CD14-positive monocyte (primary cell): ENCODE measurements around the gene FGD3. TPM values are rescaled to one million over a fixed set of nuclear protein-coding genes. Genes with fewer than 3 reads are reported as not detected.

Experiments
- DNase-seq, 3 donors: peaks; one replicate each; pipeline ENCODE4 v3.0.0-alpha.2; 2011 to 2022
- H2AFZ ChIP-seq: 2 replicates; pipeline ENCODE4 v1.6.0; 2012; ENCODE audit warnings: mild to moderate bottlenecking, low read depth, low read length, inconsistent platforms; ENCODE audit not compliant: insufficient read depth, poor library complexity, severe bottlenecking
- H3K27ac ChIP-seq, 2 donors: 1 replicate in 1 of 2; 2 replicates in 1 of 2; pipeline ENCODE4 v1.5.1; 2012 to 2013; ENCODE audit warnings: low read length in 2 of 2, control low read depth in 1 of 2, inconsistent platforms in 1 of 2, low read depth in 1 of 2, mild to moderate bottlenecking in 1 of 2
- H3K27me3 ChIP-seq, 2 donors: one replicate each; pipeline versions ENCODE4 v1.6.0 to v1.6.1; 2011 to 2013; ENCODE audit warnings: low read length in 2 of 2; ENCODE audit not compliant: control insufficient read depth in 2 of 2, insufficient read depth in 2 of 2
- H3K36me3 ChIP-seq, 2 donors: replicated peaks in 1 of 2; 1 replicate in 1 of 2; 2 replicates in 1 of 2; pipeline versions ENCODE4 v1.5.1 to v1.6.1; 2012 to 2013; ENCODE audit warnings: low read length in 2 of 2, control low read depth in 1 of 2, inconsistent platforms in 1 of 2, mild to moderate bottlenecking in 1 of 2; ENCODE audit not compliant: insufficient read depth in 2 of 2, control insufficient read depth in 1 of 2
- H3K4me1 ChIP-seq, 2 donors: 1 replicate in 1 of 2; 2 replicates in 1 of 2; pipeline versions ENCODE4 v1.5.1 to v1.6.1; 2012 to 2013; ENCODE audit warnings: low read length in 2 of 2, control low read depth in 1 of 2, inconsistent platforms in 1 of 2, mild to moderate bottlenecking in 1 of 2, moderate library complexity in 1 of 2; ENCODE audit not compliant: insufficient read depth in 2 of 2, control insufficient read depth in 1 of 2
- H3K4me2 ChIP-seq: replicated peaks from 2 replicates; pipeline ENCODE3; 2012; ENCODE audit warnings: low read length, moderate library complexity, mild to moderate bottlenecking; ENCODE audit not compliant: poor library complexity, severe bottlenecking; ENCODE audit errors: extremely low read depth
- H3K4me3 ChIP-seq, 3 experiments: fragments of 200-600 bp in 1 of 3; sonication (generic) in 1 of 3; replicated peaks in 1 of 3; 1 replicate in 2 of 3; 2 replicates in 1 of 3; pipeline ENCODE4 v1.5.1; 2011 to 2013; ENCODE audit warnings: low read length in 3 of 3, mild to moderate bottlenecking in 3 of 3, control low read depth in 2 of 3, low read depth in 2 of 3, inconsistent platforms in 1 of 3, moderate library complexity in 1 of 3
- H3K79me2 ChIP-seq: 2 replicates; pipeline ENCODE4 v1.6.0; 2012; ENCODE audit warnings: mild to moderate bottlenecking, control low read depth, inconsistent platforms, low read length, moderate library complexity; ENCODE audit not compliant: insufficient read depth
- H3K9ac ChIP-seq: 2 replicates; pipeline ENCODE4 v1.6.0; 2017; ENCODE audit warnings: low read length, mild to moderate bottlenecking; ENCODE audit not compliant: insufficient read depth, poor library complexity, severe bottlenecking
- H3K9me3 ChIP-seq, 2 donors: replicated peaks in 1 of 2; 1 replicate in 1 of 2; 2 replicates in 1 of 2; pipeline versions ENCODE4 v1.5.1 to v1.6.1; 2012 to 2013; ENCODE audit warnings: low read length in 2 of 2, control low read depth in 1 of 2; ENCODE audit not compliant: control insufficient read depth in 1 of 2, insufficient read depth in 1 of 2
- H4K20me1 ChIP-seq: 2 replicates; pipeline ENCODE4 v1.6.0; 2012; ENCODE audit warnings: mild to moderate bottlenecking, low read length, control low read depth, moderate library complexity; ENCODE audit not compliant: insufficient read depth
- H3K27ac Mint-ChIP-seq, 7 donors: one replicate each; pipeline ENCODE4 v1.8.0; 2020; ENCODE audit warnings: mild to moderate bottlenecking in 7 of 7, mixed read lengths in 7 of 7, moderate library complexity in 6 of 7, inconsistent platforms in 2 of 7
- H3K27me3 Mint-ChIP-seq, 3 donors: one replicate each; pipeline ENCODE4 v1.8.0; 2021 to 2022; ENCODE audit warnings: low read depth in 3 of 3, mild to moderate bottlenecking in 3 of 3, mixed read lengths in 3 of 3, moderate library complexity in 3 of 3, inconsistent platforms in 1 of 3
- H3K36me3 Mint-ChIP-seq, 2 donors: one replicate each; pipeline ENCODE4 v1.8.0; 2020; ENCODE audit warnings: mixed read lengths in 2 of 2, inconsistent platforms in 1 of 2, mild to moderate bottlenecking in 1 of 2
- H3K4me1 Mint-ChIP-seq: one replicate; pipeline ENCODE4 v1.8.0; 2020; ENCODE audit warnings: mild to moderate bottlenecking, mixed read lengths
- H3K4me3 Mint-ChIP-seq, 2 donors: one replicate each; pipeline ENCODE4 v1.8.0; 2020; ENCODE audit warnings: mild to moderate bottlenecking in 2 of 2, mixed read lengths in 2 of 2, moderate library complexity in 1 of 2
- H3K9me3 Mint-ChIP-seq, 7 donors: one replicate each; pipeline ENCODE4 v1.8.0; 2020 to 2022; ENCODE audit warnings: mixed read lengths in 7 of 7, mild to moderate bottlenecking in 6 of 7, moderate library complexity in 6 of 7, inconsistent platforms in 2 of 7
- CTCF ChIP-seq: fragments of 200-600 bp; IDR thresholded peaks from one replicate; pipeline ENCODE4 v1.8.0; 2022; ENCODE audit warnings: antibody characterized with exemption, mild to moderate bottlenecking
- WGBS: methylation state at CpG from one replicate; pipeline ENCODE4 v1.1.5; 2013; ENCODE audit warnings: missing lambda C conversion rate; ENCODE audit not compliant: insufficient coverage; 5-methylcytosine and 5-hydroxymethylcytosine counted together
- intact Hi-C, 2 donors: fragments of 100-400 bp; cut with micrococcal nuclease; formaldehyde crosslinking; loops; one replicate each; pipeline versions ENCODE4 v1.15.0 to v1.15.1; 2023
- polyA plus RNA-seq, 3 donors: library from polyadenylated mRNA; depleted of rRNA in 1 of 3; unstranded in 2 of 3; stranded (reverse) in 1 of 3; fragments of 300-500 nt in 2 of 3; fragments of >200 nt in 1 of 3; fragmentation: Illumina TruSeq in 2 of 3; gene quantifications; 1 replicate in 2 of 3; 2 replicates in 1 of 3; pipeline ENCODE4 v1.2.3, GENCODE V29; 2012 to 2021

The FGD3 gene
- polyA plus RNA-seq, 3 donors = 32.4 to 120 (median 56.2) TPM

- TF ChIP-seq CTCF = no peak
- peaks cover 65% of the 10 kb centered on the region for H4K20me1 ChIP-seq
- Mint-ChIP-seq H3K4me1 (peaks cover 51% of the 10 kb centered on the region), H3K27me3 (peaks cover 0 to 1% (median 0%) of the 10 kb centered on the region in 3 donors), H3K36me3 (peaks cover 78 to 94% of the 10 kb centered on the region in 2 donors), H3K4me3 (no peak overlapping the region), H3K27ac (peak overlapping the region; percentile 44 to 87 (median 73)), H3K9me3 (no peaks in the 10 kb centered on the region)
- WGBS = 97% methylated on average over 22 of the region's 23 CpGs
- no peak overlapping the region for H3K4me3 ChIP-seq
- peaks cover 39% of the 10 kb centered on the region for H3K79me2 ChIP-seq
- H3K36me3 ChIP-seq = peaks cover 85 to 94% of the 10 kb centered on the region in 2 donors
- H3K9ac ChIP-seq = no peak overlapping the region
- H3K27me3 ChIP-seq = no peaks in the 10 kb centered on the region
- intact Hi-C loops = no loop called here
- H3K27ac ChIP-seq = peak overlapping the region; percentile 8 to 53
- H3K4me1 ChIP-seq = peaks cover 41 to 46% of the 10 kb centered on the region in 2 donors
- H3K4me2 ChIP-seq = no peak overlapping the region
- no peaks in the 10 kb centered on the region for H3K9me3 ChIP-seq
- no peak overlapping the region for H2AFZ ChIP-seq
- no peak for DNase-seq
Observed at GRCh38 chr9:93022721-93023520, 75.6 kb downstream of the FGD3 start.

GRCh38 chr9:93023521-93023815 lies 76.1 kb downstream of the FGD3 start:
- Histone ChIP-seq H3K4me3 (no peak overlapping the region), H2AFZ (no peak overlapping the region), H3K4me1 (peaks cover 47 to 52% of the 10 kb centered on the region in 2 donors), H3K79me2 (peaks cover 39% of the 10 kb centered on the region), H3K27ac (peak overlapping the region; percentile 8 to 53), H3K4me2 (no peak overlapping the region), H3K27me3 (no peaks in the 10 kb centered on the region), H3K9ac (no peak overlapping the region), H3K9me3 (no peaks in the 10 kb centered on the region), H3K36me3 (peaks cover 79 to 88% of the 10 kb centered on the region in 2 donors), H4K20me1 (peaks cover 60% of the 10 kb centered on the region)
- H3K4me3 Mint-ChIP-seq = no peak overlapping the region
- H3K36me3 Mint-ChIP-seq = peaks cover 73 to 89% of the 10 kb centered on the region in 2 donors
- 84% methylated on average over 4 of the region's 4 CpGs for WGBS
- intact Hi-C loops = no loop called here
- peak overlapping the region in 6 of 7 donors; percentile 70 to 87 (median 78) for H3K27ac Mint-ChIP-seq
- no peaks in the 10 kb centered on the region for H3K27me3 Mint-ChIP-seq
- no peak for DNase-seq
- peaks cover 56% of the 10 kb centered on the region for H3K4me1 Mint-ChIP-seq
- TF ChIP-seq CTCF = no peak
- H3K9me3 Mint-ChIP-seq = no peaks in the 10 kb centered on the region
